ENCODE measurements around the gene AIG1. TPM values are rescaled to one million over a fixed set of nuclear protein-coding genes. Genes with fewer than 3 reads are reported as not detected.

AIG1 gene
- total RNA-seq, 2 experiments from 2014 or later, result 26.1 to 28.0 TPM

- intact Hi-C loops (cut with micrococcal nuclease), result no loop called here
- peaks cover 4% of the 10 kb centered on the region for H3K9me3 Mint-ChIP-seq
- peaks cover 1% of the 10 kb centered on the region for H3K36me3 Mint-ChIP-seq (ENCODE audit: low read depth)
These were observed 198.3 kb downstream of the AIG1 start for GRCh38 chr6:143258945-143259344.

GRCh38 chr6:143260857-143261256 is 200.2 kb downstream of the AIG1 start:
- Mint-ChIP-seq H3K9me3 (peaks cover 4% of the 10 kb centered on the region), H3K27me3 (ENCODE audit: low read depth) (no peaks in the 10 kb centered on the region), H3K4me1 (ENCODE audit: low read depth) (no peaks in the 10 kb centered on the region), H3K36me3 (ENCODE audit: low read depth) (peaks cover 1% of the 10 kb centered on the region), H3K27ac (no peak overlapping the region), H3K4me3 (no peak overlapping the region)
- intact Hi-C loops (cut with micrococcal nuclease), result no loop called here
- CTCF ChIA-PET, result interaction anchor here (1.4 kb wide), 1 partner anchor 19 kb away, joined by 3 read pairs; no protein-coding TSS in a partner anchor
- DNase-seq, result no peak

More at GRCh38 chr6:143258945-143259344, 198.3 kb downstream of the AIG1 start:
- H3K27ac Mint-ChIP-seq, result no peak overlapping the region
- no peaks in the 10 kb centered on the region for H3K27me3 Mint-ChIP-seq (ENCODE audit: low read depth)
- no peak for DNase-seq
- no peaks in the 10 kb centered on the region for H3K4me1 Mint-ChIP-seq (ENCODE audit: low read depth)
- CTCF ChIA-PET, result interaction anchor here (0.8 to 1.3 kb wide), 2 partner anchors 31 to 567 kb away, joined by 3 read pairs; no protein-coding TSS in a partner anchor
- no peak overlapping the region for H3K4me3 Mint-ChIP-seq

- Mint-ChIP-seq H3K4me1 (ENCODE audit: low read depth) (no peaks in the 10 kb centered on the region), H3K27me3 (ENCODE audit: low read depth) (no peaks in the 10 kb centered on the region), H3K9me3 (peaks cover 4% of the 10 kb centered on the region), H3K36me3 (ENCODE audit: low read depth) (peaks cover 1% of the 10 kb centered on the region), H3K4me3 (no peak overlapping the region), H3K27ac (no peak overlapping the region)
- intact Hi-C loops (cut with micrococcal nuclease), result no loop called here
- DNase-seq, result no peak
- CTCF ChIA-PET, result interaction anchor here (0.5 kb wide), 1 partner anchor 112 kb away, joined by 3 read pairs; no protein-coding TSS in a partner anchor
These were observed 201.3 kb downstream of the AIG1 start for GRCh38 chr6:143261899-143262436.

GRCh38 chr6:143262859-143263258 is 202.2 kb downstream of the AIG1 start:
- intact Hi-C loops (cut with micrococcal nuclease), result no loop called here
- no peak for DNase-seq
- CTCF ChIA-PET, result no interaction called here
- Mint-ChIP-seq H3K4me1 (ENCODE audit: low read depth) (no peaks in the 10 kb centered on the region), H3K36me3 (ENCODE audit: low read depth) (peaks cover 1% of the 10 kb centered on the region), H3K4me3 (no peak overlapping the region), H3K27me3 (ENCODE audit: low read depth) (no peaks in the 10 kb centered on the region), H3K9me3 (peaks cover 4% of the 10 kb centered on the region), H3K27ac (no peak overlapping the region)

- no peaks in the 10 kb centered on the region for H3K27me3 Mint-ChIP-seq (ENCODE audit: low read depth)
- H3K9me3 Mint-ChIP-seq, result no peaks in the 10 kb centered on the region
- intact Hi-C loops (cut with micrococcal nuclease), result no loop called here
- H3K36me3 Mint-ChIP-seq (ENCODE audit: low read depth), result peaks cover 1% of the 10 kb centered on the region
- DNase-seq, result no peak
- no peak overlapping the region for H3K27ac Mint-ChIP-seq
- H3K4me3 Mint-ChIP-seq, result no peak overlapping the region
- H3K4me1 Mint-ChIP-seq (ENCODE audit: low read depth), result no peaks in the 10 kb centered on the region
- CTCF ChIA-PET, result interaction anchor here (0.6 kb wide), 1 partner anchor 745 kb away, joined by 3 read pairs; no protein-coding TSS in a partner anchor
These were observed 203.7 kb downstream of the AIG1 start for GRCh38 chr6:143264379-143264778.

- CTCF ChIA-PET, result interaction anchor here (0.6 kb wide), 1 partner anchor 746 kb away, joined by 3 read pairs; no protein-coding TSS in a partner anchor
- H3K27me3 Mint-ChIP-seq (ENCODE audit: low read depth), result no peaks in the 10 kb centered on the region
- no peaks in the 10 kb centered on the region for H3K36me3 Mint-ChIP-seq (ENCODE audit: low read depth)
- intact Hi-C loops (cut with micrococcal nuclease), result no loop called here
- no peak overlapping the region for H3K4me3 Mint-ChIP-seq
- no peak overlapping the region for H3K27ac Mint-ChIP-seq
- no peaks in the 10 kb centered on the region for H3K4me1 Mint-ChIP-seq (ENCODE audit: low read depth)
- no peak for DNase-seq
- H3K9me3 Mint-ChIP-seq, result no peaks in the 10 kb centered on the region
These were observed 204.5 kb downstream of the AIG1 start for GRCh38 chr6:143264986-143265764.

- peaks cover 4% of the 10 kb centered on the region for H3K9me3 Mint-ChIP-seq
- H3K36me3 Mint-ChIP-seq (ENCODE audit: low read depth), result no peaks in the 10 kb centered on the region
- intact Hi-C loops (cut with micrococcal nuclease), result no loop called here
- no peak for DNase-seq
- H3K4me1 Mint-ChIP-seq (ENCODE audit: low read depth), result no peaks in the 10 kb centered on the region
- H3K27me3 Mint-ChIP-seq (ENCODE audit: low read depth), result no peaks in the 10 kb centered on the region
- no peak overlapping the region for H3K4me3 Mint-ChIP-seq
- CTCF ChIA-PET, result interaction anchor here (1.0 kb wide), 1 partner anchor 36 kb away, joined by 3 read pairs; no protein-coding TSS in a partner anchor
- H3K27ac Mint-ChIP-seq, result no peak overlapping the region
These were observed 207.1 kb downstream of the AIG1 start for GRCh38 chr6:143267760-143268159.

GRCh38 chr6:143268439-143268838 is 207.8 kb downstream of the AIG1 start:
- Mint-ChIP-seq H3K36me3 (ENCODE audit: low read depth) (no peaks in the 10 kb centered on the region), H3K27ac (no peak overlapping the region), H3K27me3 (ENCODE audit: low read depth) (no peaks in the 10 kb centered on the region), H3K4me1 (ENCODE audit: low read depth) (no peaks in the 10 kb centered on the region), H3K9me3 (peaks cover 7% of the 10 kb centered on the region), H3K4me3 (no peak overlapping the region)
- intact Hi-C loops (cut with micrococcal nuclease), result no loop called here
- no peak for DNase-seq
- CTCF ChIA-PET, result interaction anchor here (0.8 kb wide), 1 partner anchor 159 kb away, joined by 3 read pairs; no protein-coding TSS in a partner anchor

GRCh38 chr6:143270026-143270425 is 209.3 kb downstream of the AIG1 start:
- Mint-ChIP-seq H3K4me3 (no peak overlapping the region), H3K4me1 (ENCODE audit: low read depth) (no peaks in the 10 kb centered on the region), H3K9me3 (peaks cover 7% of the 10 kb centered on the region), H3K36me3 (ENCODE audit: low read depth) (peaks cover 2% of the 10 kb centered on the region), H3K27ac (no peak overlapping the region), H3K27me3 (ENCODE audit: low read depth) (no peaks in the 10 kb centered on the region)
- intact Hi-C loops (cut with micrococcal nuclease), result no loop called here
- CTCF ChIA-PET, result interaction anchor here (0.6 kb wide), 1 partner anchor 97 kb away, joined by 3 read pairs; no protein-coding TSS in a partner anchor
- DNase-seq, result no peak

GRCh38 chr6:143271024-143271423 is 210.3 kb downstream of the AIG1 start:
- Mint-ChIP-seq H3K4me3 (no peak overlapping the region), H3K9me3 (peaks cover 7% of the 10 kb centered on the region), H3K27me3 (ENCODE audit: low read depth) (no peaks in the 10 kb centered on the region), H3K4me1 (ENCODE audit: low read depth) (no peaks in the 10 kb centered on the region), H3K36me3 (ENCODE audit: low read depth) (peaks cover 2% of the 10 kb centered on the region), H3K27ac (no peak overlapping the region)
- intact Hi-C loops (cut with micrococcal nuclease), result no loop called here
- DNase-seq, result no peak
- CTCF ChIA-PET, result interaction anchor here (0.7 kb wide), 1 partner anchor 118 kb away, joined by 3 read pairs; no protein-coding TSS in a partner anchor

GRCh38 chr6:143276436-143276835 is 215.7 kb downstream of the AIG1 start:
- intact Hi-C loops (cut with micrococcal nuclease), result loop anchor here (5.0 kb wide), 1 partner anchor 799 kb away; no protein-coding TSS in a partner anchor

GRCh38 chr6:143279385-143279784 is 218.7 kb downstream of the AIG1 start:
- DNase-seq, result peak; percentile 19
- Mint-ChIP-seq H3K4me3 (no peak overlapping the region), H3K9me3 (no peaks in the 10 kb centered on the region), H3K36me3 (ENCODE audit: low read depth) (no peaks in the 10 kb centered on the region), H3K27me3 (ENCODE audit: low read depth) (no peaks in the 10 kb centered on the region), H3K27ac (no peak overlapping the region), H3K4me1 (ENCODE audit: low read depth) (peaks cover 1% of the 10 kb centered on the region)
- CTCF ChIA-PET, result interaction anchor here (0.6 to 2.0 kb wide), 5 partner anchors 19 to 1026 kb away, joined by 3 to 7 read pairs (median 3); no protein-coding TSS in a partner anchor
- intact Hi-C loops (cut with micrococcal nuclease), result loop anchor here (1.0 to 5.0 kb wide), 2 partner anchors 587 to 802 kb away; no protein-coding TSS in a partner anchor

More at GRCh38 chr6:143276436-143276835, 215.7 kb downstream of the AIG1 start:
- peaks cover 1% of the 10 kb centered on the region for H3K4me1 Mint-ChIP-seq (ENCODE audit: low read depth)
- H3K36me3 Mint-ChIP-seq (ENCODE audit: low read depth), result peaks cover 2% of the 10 kb centered on the region
- no peaks in the 10 kb centered on the region for H3K27me3 Mint-ChIP-seq (ENCODE audit: low read depth)
- no peak overlapping the region for H3K4me3 Mint-ChIP-seq
- peaks cover 7% of the 10 kb centered on the region for H3K9me3 Mint-ChIP-seq
- no peak overlapping the region for H3K27ac Mint-ChIP-seq
- CTCF ChIA-PET, result no interaction called here
- DNase-seq, result no peak

Measured in activated naive CD4-positive, alpha-beta T cell treated with anti-CD3 and anti-CD28 coated beads for 36 hours (primary cell).